SH-SY5Y (cell line): Measurements from ENCODE around the gene MBNL1.

Experiments
- GATA2 ChIP-seq: IDR thresholded peaks from 2 replicates; pipeline ENCODE4 v1.6.1; 2011; ENCODE audit warnings: mild to moderate bottlenecking, low read depth, low read length
- GATA3 ChIP-seq: IDR thresholded peaks from 2 replicates; pipeline ENCODE4 v1.6.1; 2011; ENCODE audit warnings: low read depth, mild to moderate bottlenecking, low read length, moderate library complexity

GRCh38 chr3:152399374-152399773 is 130.6 kb downstream of the MBNL1 start:
- TF ChIP-seq GATA3 (no peak), GATA2 (no peak)
